Stimulated activated CD8-positive, alpha-beta memory T cell treated with anti-CD3 and anti-CD28 coated beads, Interleukin-4, amount 100 ng/mL, for 24 hours (primary cell): ENCODE data around the gene CHMP1B.
A peak's percentile ranks its signal among the peaks of the same experiment; 100 is the strongest.

Experiments
- DNase-seq: peaks from one replicate; pipeline ENCODE4 v3.0.0-alpha.2; 2020; ENCODE audit warnings: low read depth

Gene CHMP1B, protein sequence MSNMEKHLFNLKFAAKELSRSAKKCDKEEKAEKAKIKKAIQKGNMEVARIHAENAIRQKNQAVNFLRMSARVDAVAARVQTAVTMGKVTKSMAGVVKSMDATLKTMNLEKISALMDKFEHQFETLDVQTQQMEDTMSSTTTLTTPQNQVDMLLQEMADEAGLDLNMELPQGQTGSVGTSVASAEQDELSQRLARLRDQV

DNA sequence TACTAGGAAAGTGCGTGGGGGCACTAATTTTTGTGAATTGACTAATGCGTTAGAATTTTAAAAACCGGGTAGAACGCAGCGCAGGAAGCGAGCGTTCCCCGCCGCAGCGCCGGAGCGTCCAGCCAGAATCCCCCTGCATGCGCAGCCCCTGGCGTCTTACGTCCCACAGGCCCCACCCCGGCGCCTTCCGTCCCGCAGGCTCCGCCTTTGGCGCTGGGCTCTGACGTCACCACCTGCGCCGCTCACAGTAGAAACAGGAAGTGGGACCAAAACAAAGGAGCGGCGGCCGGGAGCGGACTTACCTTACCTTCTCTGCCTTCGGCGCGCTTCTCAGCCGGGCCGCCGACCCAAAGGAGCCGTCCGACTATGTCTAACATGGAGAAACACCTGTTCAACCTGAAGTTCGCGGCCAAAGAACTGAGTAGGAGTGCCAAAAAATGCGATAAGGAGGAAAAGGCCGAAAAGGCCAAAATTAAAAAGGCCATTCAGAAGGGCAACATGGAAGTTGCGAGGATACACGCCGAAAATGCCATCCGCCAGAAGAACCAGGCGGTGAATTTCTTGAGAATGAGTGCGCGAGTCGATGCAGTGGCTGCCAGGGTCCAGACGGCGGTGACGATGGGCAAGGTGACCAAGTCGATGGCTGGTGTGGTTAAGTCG, at the start of gene CHMP1B:
CHMP1B (plus strand) TSS at position 268 of the 660 bp plus-strand sequence; CDS start at position 367, 99 bp downstream.
- DNase-seq, result peak; percentile 96

DNA sequence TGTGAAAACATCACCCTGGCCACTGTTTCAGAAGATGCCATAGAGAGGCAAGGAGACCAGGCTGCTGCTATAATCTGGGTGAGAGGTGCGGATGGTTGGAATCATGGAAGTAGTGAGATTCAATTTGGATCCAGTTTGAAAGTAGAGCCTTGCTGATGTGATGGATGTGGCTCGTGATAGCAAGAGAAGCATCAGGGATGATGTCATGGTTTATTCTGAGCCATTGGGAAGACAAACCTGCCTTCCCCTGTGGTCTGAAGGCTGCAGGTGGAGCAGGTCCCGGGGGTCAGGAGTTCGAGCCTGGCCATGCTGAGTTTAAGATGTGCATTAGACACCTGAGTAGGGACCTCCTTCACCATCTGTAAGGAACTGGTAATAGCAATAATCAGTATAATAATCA, 49.6 kb upstream of the CHMP1B start:
- DNase-seq, result no peak

GRCh38 chr18:11802158-11802557, 49.1 kb upstream of the CHMP1B start:
- no peak for DNase-seq

DNA sequence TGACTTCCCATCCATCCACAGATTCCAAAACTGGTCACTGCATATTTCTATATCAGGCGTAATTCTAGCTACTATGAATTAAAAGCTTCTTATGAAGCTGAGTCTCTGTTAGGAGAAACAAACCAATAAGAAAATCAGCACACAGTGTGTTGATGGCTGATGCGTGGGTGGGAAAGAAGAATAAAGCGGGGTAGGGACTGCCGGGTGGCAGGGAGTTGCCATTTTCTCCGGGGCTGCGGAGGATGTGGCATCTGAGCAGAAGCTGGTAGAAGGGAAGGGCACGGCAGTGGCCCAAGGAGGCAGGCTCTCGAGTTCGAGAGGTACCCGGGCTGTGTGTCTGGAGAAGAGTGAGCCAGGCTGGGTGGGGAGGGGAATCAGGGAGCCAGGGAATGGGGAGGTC, 48.6 kb upstream of the CHMP1B start:
- DNase-seq, result no peak

- no peak for DNase-seq
Observed at GRCh38 chr18:11807233-11807632, 44.0 kb upstream of the CHMP1B start.

- no peak for DNase-seq
Observed at GRCh38 chr18:11808001-11808855, 43.0 kb upstream of the CHMP1B start.

- DNase-seq, result no peak
Observed at GRCh38 chr18:11809895-11810294, 41.3 kb upstream of the CHMP1B start.

GRCh38 chr18:11810379-11810778, 40.8 kb upstream of the CHMP1B start:
- DNase-seq, result no peak

DNA sequence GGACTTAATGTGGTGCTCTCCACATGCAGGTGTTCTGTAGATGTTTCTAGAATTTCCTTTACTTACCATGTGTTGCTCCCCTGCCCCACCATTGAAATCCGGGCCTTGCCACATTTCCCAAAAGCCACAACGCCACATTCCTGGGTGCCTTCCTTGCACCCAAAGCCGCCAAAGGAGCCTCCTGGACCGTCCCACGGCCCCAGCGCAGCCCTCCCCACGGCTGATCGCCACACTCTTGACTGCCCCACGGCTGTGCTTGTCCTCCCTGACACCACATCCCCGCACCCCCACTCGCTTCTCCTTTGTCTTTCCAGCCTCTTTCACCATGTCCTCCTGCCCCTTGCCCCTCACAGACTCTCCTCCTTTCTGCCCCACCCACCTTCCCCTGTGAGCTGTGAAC, 40.2 kb upstream of the CHMP1B start:
- no peak for DNase-seq

DNA sequence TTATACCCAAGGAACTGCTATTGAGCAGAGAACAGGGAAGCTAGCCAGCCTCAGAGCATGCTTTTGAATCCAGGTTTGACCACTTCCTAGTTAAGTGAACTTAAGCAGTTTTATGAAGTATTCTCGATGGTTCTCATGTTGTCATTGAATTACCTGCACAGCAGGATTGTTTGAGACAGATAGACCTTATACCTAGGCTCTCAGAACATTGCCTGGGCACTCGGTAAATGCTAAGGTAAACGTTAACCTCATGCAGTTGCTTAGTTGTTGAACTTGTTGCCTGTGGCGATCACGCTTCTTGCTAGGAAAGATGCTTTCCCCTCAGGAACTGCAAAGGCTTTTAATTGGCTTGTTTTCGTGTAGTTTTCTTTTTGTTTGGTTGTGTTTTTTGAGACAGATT, 34.0 kb upstream of the CHMP1B start:
- DNase-seq, result no peak

- DNase-seq, result no peak
Observed at GRCh38 chr18:11818486-11819203, 32.6 kb upstream of the CHMP1B start.

DNA sequence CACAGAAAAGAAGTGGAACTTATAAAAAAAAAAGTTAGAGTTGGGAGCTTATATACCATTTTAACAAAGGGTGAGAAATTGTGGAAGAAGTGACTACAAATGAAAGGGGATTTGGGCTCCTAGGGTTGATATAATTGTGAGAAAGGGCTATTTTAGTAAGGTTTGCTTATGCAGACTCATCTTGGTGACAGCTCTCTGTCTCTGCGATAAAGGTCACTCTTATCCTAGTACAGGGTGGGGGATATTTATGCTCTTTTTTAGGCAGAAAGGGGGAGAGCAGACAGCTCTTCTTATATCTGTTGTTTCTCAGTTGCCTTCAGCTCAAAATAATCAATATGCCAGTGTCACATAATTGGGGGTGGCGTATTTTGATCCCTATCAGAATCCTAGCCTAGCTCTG, 31.3 kb upstream of the CHMP1B start:
- no peak for DNase-seq

DNA sequence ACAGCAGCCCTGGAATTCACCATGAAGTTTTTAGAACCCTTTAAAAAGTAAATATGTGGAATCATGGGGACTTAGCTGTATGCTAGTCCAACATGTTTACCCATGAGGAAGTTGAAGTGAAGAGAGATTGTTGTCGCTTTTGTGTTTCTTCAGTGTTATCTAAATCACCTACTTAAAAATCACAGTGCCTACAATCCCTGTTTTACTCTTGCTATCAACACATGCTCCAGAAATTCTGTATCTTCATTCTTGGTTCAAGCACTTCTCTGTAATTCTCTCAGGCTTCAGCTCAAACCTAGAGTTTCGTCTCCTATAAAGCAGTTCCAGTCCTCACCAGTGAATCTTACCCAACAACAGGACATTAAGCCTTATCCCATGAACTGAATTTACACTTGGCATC, 30.5 kb upstream of the CHMP1B start:
- DNase-seq, result no peak

GRCh38 chr18:11821208-11821607, 30.0 kb upstream of the CHMP1B start:
- no peak for DNase-seq

- no peak for DNase-seq
Observed at GRCh38 chr18:11821643-11822237, 29.5 kb upstream of the CHMP1B start.

- DNase-seq, result no peak
Observed at GRCh38 chr18:11823545-11823944, 27.7 kb upstream of the CHMP1B start.

DNA sequence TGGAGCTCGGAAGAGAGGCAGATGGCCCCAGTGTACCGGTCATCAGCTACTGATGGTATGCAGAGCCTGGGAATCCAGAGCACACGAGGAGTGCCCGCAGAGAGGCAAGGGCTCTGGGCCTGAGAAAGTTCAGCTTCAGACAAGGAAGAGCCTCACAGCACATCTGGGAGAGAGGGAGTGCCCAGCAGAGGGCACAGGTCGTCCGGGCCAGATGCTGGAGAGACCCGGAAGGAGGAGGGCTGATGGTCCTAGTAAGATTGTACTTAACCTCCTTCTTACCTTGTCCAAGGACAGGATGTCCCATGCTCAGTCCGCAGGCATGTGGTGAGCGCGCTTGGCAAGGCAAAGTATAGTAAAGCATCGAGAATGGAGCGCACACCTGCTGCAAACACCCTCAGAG, 24.4 kb upstream of the CHMP1B start:
- no peak for DNase-seq

GRCh38 chr18:11828786-11829432, 22.3 kb upstream of the CHMP1B start:
- no peak for DNase-seq

- no peak for DNase-seq
Observed at GRCh38 chr18:11830585-11830984, 20.6 kb upstream of the CHMP1B start.

DNA sequence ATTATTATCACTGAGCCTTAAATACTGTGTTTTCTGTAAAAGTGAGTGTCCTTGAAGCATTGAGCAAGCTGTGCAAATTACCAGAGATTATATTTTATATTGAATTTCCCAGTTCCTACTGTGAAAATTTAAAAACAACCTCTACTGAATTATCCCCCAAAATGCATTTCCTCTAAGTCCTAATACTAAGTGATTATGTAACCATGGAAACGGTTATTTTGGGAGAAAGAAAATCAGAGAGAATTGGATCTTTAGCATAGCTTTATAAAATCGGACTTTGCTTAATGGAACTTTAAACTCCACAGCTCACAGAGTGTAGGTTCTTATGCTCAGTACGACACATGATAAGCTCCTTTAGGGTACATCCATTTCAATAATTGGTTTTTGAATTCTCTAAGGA, 19.3 kb upstream of the CHMP1B start:
- DNase-seq, result no peak

DNA sequence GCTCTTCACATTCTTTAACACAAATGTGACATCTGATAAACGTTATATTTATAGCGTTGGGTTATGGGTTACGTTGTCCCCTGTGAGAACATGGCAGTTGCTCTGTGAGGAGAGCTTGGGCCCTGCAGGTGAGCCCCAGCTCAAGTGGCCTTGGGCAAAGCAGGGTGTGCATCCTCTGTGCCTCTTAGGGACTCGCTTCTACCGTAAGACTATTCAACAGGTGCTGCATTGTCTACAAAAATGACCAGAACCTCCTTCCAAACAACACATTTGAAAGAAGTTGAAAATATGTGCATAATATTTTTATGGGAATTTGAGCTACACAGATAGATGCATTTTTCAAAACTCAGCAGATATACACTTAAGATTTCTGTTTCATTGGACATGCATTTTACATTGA, 16.4 kb upstream of the CHMP1B start:
- no peak for DNase-seq

DNA sequence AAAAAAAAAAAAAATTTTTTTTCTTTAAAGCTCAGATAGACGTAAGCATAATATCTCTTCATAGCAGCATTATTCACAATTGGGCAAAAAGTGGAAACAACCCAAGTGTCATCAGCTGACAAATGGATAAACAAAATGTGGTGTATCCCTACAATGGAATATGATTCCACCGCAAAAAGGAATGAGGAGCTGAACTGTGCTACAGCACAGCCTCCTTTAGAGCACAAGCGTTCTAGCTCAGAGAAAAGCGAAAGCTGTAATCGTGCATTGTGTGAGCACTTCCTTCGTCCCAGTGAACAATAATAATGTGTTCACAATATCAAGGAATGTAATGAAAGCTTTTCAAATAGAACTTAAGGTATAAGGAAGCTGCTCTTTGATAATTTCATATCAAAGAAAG, 11.7 kb upstream of the CHMP1B start:
- DNase-seq, result no peak
